Caco-2 (cell line): ENCODE measurements around the gene DLG2. TPM values are rescaled to one million over a fixed set of nuclear protein-coding genes. Genes with fewer than 3 reads are reported as not detected.

Experiments used
- BruUV-seq: library from RNA; stranded (reverse); fragments of 400-500 nt; replicated peaks from 2 replicates; lab custom pipeline; 2021; lab: Mats Ljungman, UMichigan
- CTCF ChIA-PET: fragments of 300-600 bp; sonication (Branson Sonifier 250); formaldehyde crosslinking; loops from one replicate; lab custom pipeline; 2022; ENCODE audit warnings: antibody characterized with exemption; lab: Charles Lee
- POLR2A ChIA-PET: fragments of 300-600 bp; sonication (Branson Sonifier 250); formaldehyde crosslinking; loops from one replicate; lab custom pipeline; 2022; ENCODE audit warnings: antibody characterized with exemption; lab: Charles Lee
- DNase-seq, 2 experiments: peaks; one replicate each; pipeline versions ENCODE4 v3.0.0 to v3.0.0-alpha.2; 2020 to 2022
- H3K27me3 ChIP-seq: replicated peaks from 2 replicates; pipeline ENCODE4 v1.6.0; 2011; ENCODE audit warnings: low read length; ENCODE audit not compliant: control insufficient read depth, insufficient read depth
- H3K36me3 ChIP-seq: 2 replicates; pipeline ENCODE4 v1.5.1; 2011; ENCODE audit warnings: low read length; ENCODE audit not compliant: control insufficient read depth, insufficient read depth
- H3K4me1 ChIP-seq: fragments of 250-450 bp; sonication (Bioruptor Pico); 2 replicates; pipeline ENCODE4 v1.5.1; 2020; ENCODE audit warnings: mild to moderate bottlenecking
- H3K4me3 ChIP-seq: 2 replicates; pipeline ENCODE4 v1.5.1; 2011; ENCODE audit warnings: low read depth, mild to moderate bottlenecking, control low read depth, low read length
- H3K9me3 ChIP-seq: fragments of 250-450 bp; sonication (Bioruptor Pico); 2 replicates; pipeline ENCODE4 v1.5.1; 2020; ENCODE audit warnings: mild to moderate bottlenecking, moderate library complexity
- H3K27ac Mint-ChIP-seq: one replicate; pipeline ENCODE4 v1.8.0; 2022; ENCODE audit warnings: mixed read lengths; ENCODE audit not compliant: unreplicated experiment
- H3K27me3 Mint-ChIP-seq: one replicate; pipeline ENCODE4 v1.8.0; 2022; ENCODE audit warnings: mixed read lengths; ENCODE audit not compliant: insufficient read depth, unreplicated experiment
- H3K36me3 Mint-ChIP-seq: one replicate; pipeline ENCODE4 v1.8.0; 2022; ENCODE audit warnings: mild to moderate bottlenecking, mixed read lengths; ENCODE audit not compliant: insufficient read depth, unreplicated experiment
- H3K4me1 Mint-ChIP-seq: one replicate; pipeline ENCODE4 v1.8.0; 2022; ENCODE audit warnings: low read depth, mixed read lengths; ENCODE audit not compliant: unreplicated experiment
- H3K4me3 Mint-ChIP-seq: one replicate; pipeline ENCODE4 v1.8.0; 2022; ENCODE audit warnings: mild to moderate bottlenecking, moderate library complexity, mixed read lengths; ENCODE audit not compliant: unreplicated experiment
- H3K9me3 Mint-ChIP-seq: one replicate; pipeline ENCODE4 v1.8.0; 2022; ENCODE audit warnings: mixed read lengths; ENCODE audit not compliant: unreplicated experiment
- CTCF ChIP-seq, 2 experiments: fragments of 200-600 bp in 1 of 2; IDR thresholded peaks; 1 replicate in 1 of 2; 2 replicates in 1 of 2; pipeline versions ENCODE4 v1.5.1 to v1.8.0; 2011 to 2022; ENCODE audit warnings: antibody characterized with exemption in 1 of 2, control low read depth in 1 of 2, inconsistent platforms in 1 of 2, low read depth in 1 of 2, low read length in 1 of 2, mild to moderate bottlenecking in 1 of 2, moderate library complexity in 1 of 2; ENCODE audit not compliant: insufficient read depth in 1 of 2, severe bottlenecking in 1 of 2, unreplicated experiment in 1 of 2
- intact Hi-C: fragments of 100-400 bp; cut with micrococcal nuclease; formaldehyde crosslinking; loops from one replicate; pipeline ENCODE4 v1.10.0; 2022; ENCODE audit not compliant: unreplicated experiment
- total RNA-seq: library from RNA; stranded (reverse); gene quantifications from 2 replicates; pipeline ENCODE4 v1.2.3, GENCODE V29; 2022

The DLG2 gene
- total RNA-seq, 1 experiment from 2014 or later, result 21.6 TPM

GRCh38 chr11:83951521-83951920 lies 1675.6 kb downstream of the DLG2 start:
- H3K9me3 ChIP-seq, result no peaks in the 10 kb centered on the region
- POLR2A ChIA-PET, result no interaction called here
- Mint-ChIP-seq H3K4me3 (no peak overlapping the region), H3K4me1 (no peaks in the 10 kb centered on the region), H3K9me3 (no peaks in the 10 kb centered on the region), H3K27me3 (no peaks in the 10 kb centered on the region), H3K27ac (no peak overlapping the region), H3K36me3 (no peaks in the 10 kb centered on the region)
- H3K27me3 ChIP-seq, result no peaks in the 10 kb centered on the region
- intact Hi-C loops, result no loop called here
- no peaks in the 10 kb centered on the region for H3K4me1 ChIP-seq
- no TSS peak for BruUV-seq
- no peak for DNase-seq
- no peaks in the 10 kb centered on the region for H3K36me3 ChIP-seq
- CTCF ChIA-PET, result no interaction called here
- TF ChIP-seq CTCF (IDR thresholded peaks at IDR 0.05; ENCODE audit: insufficient read depth in 1 of 2, low read depth in 1 of 2, low read length in 1 of 2, severe bottlenecking in 1 of 2, unreplicated experiment in 1 of 2), result no peak
- no peak overlapping the region for H3K4me3 ChIP-seq

GRCh38 chr11:83948200-83948599 lies 1678.9 kb downstream of the DLG2 start:
- no TSS peak for BruUV-seq

GRCh38 chr11:83945976-83946375 lies 1681.2 kb downstream of the DLG2 start:
- Mint-ChIP-seq H3K4me1 (no peaks in the 10 kb centered on the region), H3K27ac (no peak overlapping the region), H3K36me3 (no peaks in the 10 kb centered on the region), H3K4me3 (no peak overlapping the region), H3K9me3 (no peaks in the 10 kb centered on the region), H3K27me3 (peaks cover 5% of the 10 kb centered on the region)
- intact Hi-C loops, result no loop called here
- BruUV-seq, result no TSS peak
- no peaks in the 10 kb centered on the region for H3K9me3 ChIP-seq
- ChIA-PET CTCF (no interaction called here), POLR2A (no interaction called here)
- H3K27me3 ChIP-seq, result no peaks in the 10 kb centered on the region
- H3K4me1 ChIP-seq, result no peaks in the 10 kb centered on the region
- DNase-seq, result no peak
- TF ChIP-seq CTCF (IDR thresholded peaks at IDR 0.05; ENCODE audit: insufficient read depth in 1 of 2, low read depth in 1 of 2, low read length in 1 of 2, severe bottlenecking in 1 of 2, unreplicated experiment in 1 of 2), result no peak
- no peak overlapping the region for H3K4me3 ChIP-seq
- H3K36me3 ChIP-seq, result no peaks in the 10 kb centered on the region

More at GRCh38 chr11:83948200-83948599, 1678.9 kb downstream of the DLG2 start:
- Mint-ChIP-seq H3K9me3 (no peaks in the 10 kb centered on the region), H3K27me3 (peaks cover 5% of the 10 kb centered on the region), H3K27ac (no peak overlapping the region), H3K4me3 (no peak overlapping the region), H3K4me1 (no peaks in the 10 kb centered on the region), H3K36me3 (no peaks in the 10 kb centered on the region)
- no peak for DNase-seq
- Histone ChIP-seq H3K4me1 (no peaks in the 10 kb centered on the region), H3K36me3 (no peaks in the 10 kb centered on the region), H3K9me3 (no peaks in the 10 kb centered on the region), H3K4me3 (no peak overlapping the region), H3K27me3 (no peaks in the 10 kb centered on the region)
- CTCF ChIA-PET, result no interaction called here
- no peak for TF ChIP-seq CTCF (IDR thresholded peaks at IDR 0.05; ENCODE audit: insufficient read depth in 1 of 2, low read depth in 1 of 2, low read length in 1 of 2, severe bottlenecking in 1 of 2, unreplicated experiment in 1 of 2)
- intact Hi-C loops, result no loop called here
- POLR2A ChIA-PET, result no interaction called here
